ENCODE data around the gene SNCA.

Gene SNCA

GRCh38 chr4:89799071-89799470 is 37.9 kb downstream of the SNCA start:
- Histone ChIP-seq H3K4me3 (ENCODE audit: insufficient read depth, low read depth, low read length) (no peak overlapping the region), H3K27ac (ENCODE audit: insufficient read depth, low read depth, low read length, poor library complexity, severe bottlenecking) (no peak overlapping the region), H3K27me3 (ENCODE audit: control insufficient read depth, insufficient read depth, low read length, poor library complexity, severe bottlenecking) (no peaks in the 10 kb centered on the region), H3K4me1 (ENCODE audit: control insufficient read depth, insufficient read depth, low read length) (no peaks in the 10 kb centered on the region), H3K36me3 (ENCODE audit: control insufficient read depth, insufficient read depth, low read length) (no peaks in the 10 kb centered on the region), H3K9me3 (ENCODE audit: control insufficient read depth, low read length) (no peaks in the 10 kb centered on the region)

- Histone ChIP-seq H3K36me3 (ENCODE audit: control insufficient read depth, insufficient read depth, low read length) (no peaks in the 10 kb centered on the region), H3K27me3 (ENCODE audit: control insufficient read depth, insufficient read depth, low read length, poor library complexity, severe bottlenecking) (no peaks in the 10 kb centered on the region), H3K9me3 (ENCODE audit: control insufficient read depth, low read length) (no peaks in the 10 kb centered on the region), H3K4me1 (ENCODE audit: control insufficient read depth, insufficient read depth, low read length) (no peaks in the 10 kb centered on the region), H3K27ac (ENCODE audit: insufficient read depth, low read depth, low read length, poor library complexity, severe bottlenecking) (no peak overlapping the region), H3K4me3 (ENCODE audit: insufficient read depth, low read depth, low read length) (no peak overlapping the region)
Measured at GRCh38 chr4:89797117-89797516, 39.8 kb downstream of the SNCA start.

GRCh38 chr4:89788206-89789072 is 48.5 kb downstream of the SNCA start:
- 91 to 100% methylated on average over 1 to 2 of the region's 2 CpGs for WGBS, 2 experiments
- Histone ChIP-seq H3K9me3 (ENCODE audit: control insufficient read depth, low read length) (no peaks in the 10 kb centered on the region), H3K36me3 (ENCODE audit: control insufficient read depth, insufficient read depth, low read length) (no peaks in the 10 kb centered on the region), H3K4me3 (ENCODE audit: insufficient read depth, low read depth, low read length) (no peak overlapping the region), H3K27ac (ENCODE audit: insufficient read depth, low read depth, low read length, poor library complexity, severe bottlenecking) (no peak overlapping the region), H3K27me3 (ENCODE audit: control insufficient read depth, insufficient read depth, low read length, poor library complexity, severe bottlenecking) (no peaks in the 10 kb centered on the region), H3K4me1 (ENCODE audit: control insufficient read depth, insufficient read depth, low read length) (no peaks in the 10 kb centered on the region)

- no peaks in the 10 kb centered on the region for H3K36me3 ChIP-seq (ENCODE audit: control insufficient read depth, insufficient read depth, low read length)
- no peaks in the 10 kb centered on the region for H3K4me1 ChIP-seq (ENCODE audit: control insufficient read depth, insufficient read depth, low read length)
- no peak overlapping the region for H3K27ac ChIP-seq (ENCODE audit: insufficient read depth, low read depth, low read length, poor library complexity, severe bottlenecking)
- WGBS, 2 experiments: 84 to 98% methylated on average over 2 of the region's 2 CpGs
- no peaks in the 10 kb centered on the region for H3K27me3 ChIP-seq (ENCODE audit: control insufficient read depth, insufficient read depth, low read length, poor library complexity, severe bottlenecking)
- no peak overlapping the region for H3K4me3 ChIP-seq (ENCODE audit: insufficient read depth, low read depth, low read length)
- no peaks in the 10 kb centered on the region for H3K9me3 ChIP-seq (ENCODE audit: control insufficient read depth, low read length)
Measured at GRCh38 chr4:89784686-89785231, 52.2 kb downstream of the SNCA start.

GRCh38 chr4:89781321-89781720 is 55.6 kb downstream of the SNCA start:
- H3K4me1 ChIP-seq (ENCODE audit: control insufficient read depth, insufficient read depth, low read length): no peaks in the 10 kb centered on the region
- no peak overlapping the region for H3K4me3 ChIP-seq (ENCODE audit: insufficient read depth, low read depth, low read length)
- H3K27me3 ChIP-seq (ENCODE audit: control insufficient read depth, insufficient read depth, low read length, poor library complexity, severe bottlenecking): no peaks in the 10 kb centered on the region
- no peaks in the 10 kb centered on the region for H3K36me3 ChIP-seq (ENCODE audit: control insufficient read depth, insufficient read depth, low read length)
- 90 to 92% methylated on average over 2 of the region's 2 CpGs for WGBS, 2 experiments
- H3K27ac ChIP-seq (ENCODE audit: insufficient read depth, low read depth, low read length, poor library complexity, severe bottlenecking): no peak overlapping the region
- H3K9me3 ChIP-seq (ENCODE audit: control insufficient read depth, low read length): no peaks in the 10 kb centered on the region

- Histone ChIP-seq H3K4me1 (ENCODE audit: control insufficient read depth, insufficient read depth, low read length) (no peaks in the 10 kb centered on the region), H3K27me3 (ENCODE audit: control insufficient read depth, insufficient read depth, low read length, poor library complexity, severe bottlenecking) (no peaks in the 10 kb centered on the region), H3K27ac (ENCODE audit: insufficient read depth, low read depth, low read length, poor library complexity, severe bottlenecking) (no peak overlapping the region), H3K4me3 (ENCODE audit: insufficient read depth, low read depth, low read length) (no peak overlapping the region), H3K9me3 (ENCODE audit: control insufficient read depth, low read length) (no peaks in the 10 kb centered on the region), H3K36me3 (ENCODE audit: control insufficient read depth, insufficient read depth, low read length) (no peaks in the 10 kb centered on the region)
- WGBS, 2 experiments: 85 to 89% methylated on average over 2 of the region's 2 CpGs
Measured at GRCh38 chr4:89773805-89774204, 63.2 kb downstream of the SNCA start.

- H3K4me1 ChIP-seq (ENCODE audit: control insufficient read depth, insufficient read depth, low read length): no peaks in the 10 kb centered on the region
- WGBS, 2 experiments: 87 to 99% methylated on average over 2 to 3 of the region's 3 CpGs
- H3K27me3 ChIP-seq (ENCODE audit: control insufficient read depth, insufficient read depth, low read length, poor library complexity, severe bottlenecking): no peaks in the 10 kb centered on the region
- no peak overlapping the region for H3K27ac ChIP-seq (ENCODE audit: insufficient read depth, low read depth, low read length, poor library complexity, severe bottlenecking)
- no peaks in the 10 kb centered on the region for H3K36me3 ChIP-seq (ENCODE audit: control insufficient read depth, insufficient read depth, low read length)
- no peak overlapping the region for H3K4me3 ChIP-seq (ENCODE audit: insufficient read depth, low read depth, low read length)
- H3K9me3 ChIP-seq (ENCODE audit: control insufficient read depth, low read length): no peaks in the 10 kb centered on the region
Measured at GRCh38 chr4:89769856-89770255, 67.1 kb downstream of the SNCA start.

- H3K27me3 ChIP-seq (ENCODE audit: control insufficient read depth, insufficient read depth, low read length, poor library complexity, severe bottlenecking): no peaks in the 10 kb centered on the region
- H3K36me3 ChIP-seq (ENCODE audit: control insufficient read depth, insufficient read depth, low read length): no peaks in the 10 kb centered on the region
- no peak overlapping the region for H3K4me3 ChIP-seq (ENCODE audit: insufficient read depth, low read depth, low read length)
- H3K9me3 ChIP-seq (ENCODE audit: control insufficient read depth, low read length): no peaks in the 10 kb centered on the region
- no peaks in the 10 kb centered on the region for H3K4me1 ChIP-seq (ENCODE audit: control insufficient read depth, insufficient read depth, low read length)
- H3K27ac ChIP-seq (ENCODE audit: insufficient read depth, low read depth, low read length, poor library complexity, severe bottlenecking): no peak overlapping the region
Measured at GRCh38 chr4:89767924-89768323, 69.0 kb downstream of the SNCA start.

GRCh38 chr4:89765966-89766365 is 71.0 kb downstream of the SNCA start:
- H3K27ac ChIP-seq (ENCODE audit: insufficient read depth, low read depth, low read length, poor library complexity, severe bottlenecking): no peak overlapping the region
- 88 to 92% methylated on average over 2 of the region's 2 CpGs for WGBS, 2 experiments
- H3K36me3 ChIP-seq (ENCODE audit: control insufficient read depth, insufficient read depth, low read length): no peaks in the 10 kb centered on the region

GRCh38 chr4:89765528-89765927 is 71.4 kb downstream of the SNCA start:
- 79 to 84% methylated on average over 2 of the region's 2 CpGs for WGBS, 2 experiments
- Histone ChIP-seq H3K4me1 (ENCODE audit: control insufficient read depth, insufficient read depth, low read length) (no peaks in the 10 kb centered on the region), H3K27ac (ENCODE audit: insufficient read depth, low read depth, low read length, poor library complexity, severe bottlenecking) (no peak overlapping the region), H3K27me3 (ENCODE audit: control insufficient read depth, insufficient read depth, low read length, poor library complexity, severe bottlenecking) (no peaks in the 10 kb centered on the region), H3K36me3 (ENCODE audit: control insufficient read depth, insufficient read depth, low read length) (no peaks in the 10 kb centered on the region), H3K4me3 (ENCODE audit: insufficient read depth, low read depth, low read length) (no peak overlapping the region), H3K9me3 (ENCODE audit: control insufficient read depth, low read length) (no peaks in the 10 kb centered on the region)

More at GRCh38 chr4:89765966-89766365, 71.0 kb downstream of the SNCA start:
- H3K9me3 ChIP-seq (ENCODE audit: control insufficient read depth, low read length): no peaks in the 10 kb centered on the region
- H3K4me1 ChIP-seq (ENCODE audit: control insufficient read depth, insufficient read depth, low read length): no peaks in the 10 kb centered on the region
- no peak overlapping the region for H3K4me3 ChIP-seq (ENCODE audit: insufficient read depth, low read depth, low read length)
- no peaks in the 10 kb centered on the region for H3K27me3 ChIP-seq (ENCODE audit: control insufficient read depth, insufficient read depth, low read length, poor library complexity, severe bottlenecking)

Measured in ectodermal cell (in vitro differentiated cells).